Activated T-helper 9 cell treated with anti-CD3 and anti-CD28 coated beads, Interleukin-2, amount 50 U/mL, for 16 hours (primary cell): ENCODE data around the gene MPHOSPH9.
"Not testable (repeated sequence)": the region's sequence is repeated elsewhere in the genome, so short reads cannot be mapped to it uniquely, and the experiment has no call there.

ENCODE experiments used
- DNase-seq: peaks from one replicate; pipeline ENCODE4 v3.0.0-alpha.2; 2020; ENCODE audit warnings: low read depth

MPHOSPH9 gene

DNA sequence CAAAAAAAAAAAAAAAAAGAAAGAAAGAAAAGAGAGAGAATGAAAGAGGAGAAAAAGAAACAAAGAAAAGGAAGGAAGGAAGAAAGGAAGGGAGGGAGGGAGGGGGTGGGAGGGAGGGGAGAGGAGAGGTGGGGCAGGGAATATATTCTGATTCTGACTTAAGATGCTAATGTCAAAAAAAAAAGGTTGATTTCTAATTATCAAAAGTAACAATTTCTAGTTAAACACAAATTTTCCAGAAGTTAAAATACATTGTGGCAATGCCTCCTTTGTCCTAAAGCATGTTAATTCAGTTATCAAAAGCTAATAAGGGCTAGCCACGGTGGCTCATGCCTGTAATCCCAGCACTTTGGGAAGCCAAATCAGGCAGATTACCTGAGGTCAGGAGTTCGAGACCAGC, 7.5 kb downstream of the MPHOSPH9 start:
- DNase-seq: no peak

DNA sequence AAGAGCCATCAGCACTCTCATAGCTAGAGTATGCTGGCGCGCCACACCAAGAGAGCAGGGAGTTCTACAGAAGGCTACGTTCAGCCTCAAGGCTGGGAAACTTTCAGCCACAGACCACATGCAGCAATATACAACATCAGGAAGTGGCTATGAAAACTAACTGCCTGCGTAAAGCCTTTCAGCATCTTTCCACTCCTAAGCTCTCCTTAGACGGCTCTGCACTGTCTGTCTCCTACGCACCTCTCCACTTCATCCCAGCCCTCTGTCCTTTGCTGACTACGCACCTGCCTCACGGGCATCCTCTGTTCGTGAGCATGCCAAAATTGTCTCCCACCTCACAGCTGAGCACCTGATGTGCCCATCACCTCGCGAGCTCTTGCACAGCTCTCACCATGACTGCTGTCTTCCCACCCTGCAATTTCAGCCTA, 9.7 kb downstream of the MPHOSPH9 start:
- peak; percentile 8 for DNase-seq

DNA sequence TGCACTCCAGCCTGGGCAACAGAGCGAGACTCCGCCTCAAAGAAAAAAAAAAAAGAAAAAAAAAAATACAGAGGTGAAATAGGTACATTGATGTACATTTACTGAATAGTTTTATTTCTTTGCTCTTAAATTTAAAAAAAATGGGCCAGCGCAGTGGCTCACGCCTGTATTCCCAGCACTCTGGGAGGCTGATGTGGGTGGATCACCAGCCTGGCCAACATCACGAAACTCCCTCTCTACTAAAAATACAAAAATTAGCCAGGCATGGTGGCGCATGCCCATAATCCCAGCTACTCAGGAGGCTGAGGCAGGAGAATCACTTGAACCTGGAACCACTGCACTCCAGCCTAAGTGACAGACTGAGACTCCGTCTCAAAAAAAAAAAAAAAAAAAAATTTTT, 25.1 kb downstream of the MPHOSPH9 start:
- not testable (repeated sequence) for DNase-seq

DNA sequence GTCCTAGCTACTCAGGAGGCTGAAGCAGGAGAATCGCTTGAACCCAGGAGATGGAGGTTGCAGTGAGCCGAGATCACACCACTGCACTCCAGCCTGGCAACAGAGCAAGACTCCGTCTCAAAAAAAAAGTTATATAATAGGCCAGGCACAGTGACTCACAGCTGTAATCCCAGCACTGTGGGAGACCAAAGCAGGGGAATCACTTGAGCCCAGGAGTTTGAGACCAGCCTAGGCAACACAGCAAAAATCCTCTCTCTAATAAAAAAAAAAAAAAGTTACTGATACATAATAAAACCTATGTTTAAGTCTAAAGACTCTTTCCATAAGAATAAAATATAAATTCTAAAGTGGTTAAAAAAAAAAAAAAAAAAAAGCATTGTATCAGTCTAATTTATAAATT, 26.1 kb downstream of the MPHOSPH9 start:
- not testable (repeated sequence) for DNase-seq

DNA sequence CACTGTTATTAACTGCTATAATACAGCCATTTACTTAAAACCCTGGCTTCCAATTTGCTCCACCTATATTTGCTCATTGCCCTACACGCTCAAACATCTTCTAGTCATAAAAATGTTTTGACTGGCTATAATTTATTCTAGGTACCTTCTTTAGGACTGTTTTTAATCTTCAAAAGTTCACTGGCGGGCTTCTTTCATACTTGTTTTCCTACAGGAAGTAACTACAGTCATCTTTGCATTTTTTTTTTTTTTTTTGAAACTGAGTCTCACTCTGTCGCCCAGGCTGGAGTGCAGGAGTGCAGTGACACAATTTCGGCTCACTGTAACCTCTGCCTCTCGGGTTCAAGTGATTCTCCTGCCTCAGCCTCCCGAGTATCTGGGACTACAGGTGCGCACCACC, 32.5 kb downstream of the MPHOSPH9 start:
- no peak for DNase-seq

DNA sequence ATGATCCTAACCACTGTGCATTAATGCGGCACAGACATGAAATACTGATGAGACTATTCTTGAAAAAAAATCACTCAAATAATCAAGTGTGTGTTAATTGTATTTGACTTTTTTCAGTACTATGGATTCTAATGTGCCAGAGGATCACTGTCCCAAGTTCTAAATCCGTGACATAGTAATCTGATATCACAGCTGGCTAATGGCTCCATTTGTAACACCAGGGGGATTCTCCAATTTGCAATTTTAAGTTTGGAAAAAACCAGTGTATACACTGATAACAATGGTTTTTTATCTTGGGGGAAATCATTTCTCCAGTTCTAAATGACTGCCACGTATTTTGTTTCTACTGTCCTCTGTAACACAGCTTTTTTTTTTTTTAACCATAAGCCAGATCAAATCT, 33.0 kb downstream of the MPHOSPH9 start:
- no peak for DNase-seq

DNA sequence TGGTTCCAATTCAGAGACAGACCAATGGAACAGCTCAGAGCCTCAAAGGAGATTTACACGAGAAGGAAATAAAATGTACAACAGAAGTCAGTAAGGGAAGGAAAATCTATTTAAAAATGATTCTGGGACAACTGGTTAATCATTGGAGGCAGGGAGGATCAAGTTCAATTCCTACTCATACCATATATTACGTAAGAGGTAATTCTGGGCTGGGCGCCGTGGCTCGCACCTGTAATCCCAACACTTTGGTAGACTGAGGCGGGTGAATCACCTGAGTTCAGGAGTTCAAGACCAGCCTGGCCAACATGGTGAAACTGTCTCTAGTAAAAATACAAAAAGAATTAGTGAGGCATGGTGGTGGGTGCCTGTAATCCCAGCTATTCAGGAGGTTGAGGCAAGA, 45.3 kb downstream of the MPHOSPH9 start:
- DNase-seq: no peak

DNA sequence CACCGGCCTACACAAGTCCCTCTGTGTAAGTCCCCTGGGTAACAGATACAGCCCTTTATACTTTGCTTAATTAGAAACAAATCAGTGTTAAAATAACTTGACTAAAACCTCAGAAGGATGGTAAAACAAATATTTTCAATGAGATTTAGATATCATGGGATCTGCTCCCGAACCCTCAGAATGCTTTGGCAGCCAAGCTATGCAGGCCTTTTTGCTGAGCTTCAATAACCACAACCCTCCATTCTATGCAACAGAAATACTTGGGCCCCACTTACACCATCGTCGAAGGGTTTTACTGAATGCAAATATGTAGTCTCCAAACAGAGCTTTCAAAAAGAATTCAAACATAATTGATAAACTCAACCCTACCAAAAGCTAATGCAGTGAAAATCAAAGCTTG, 52.8 kb downstream of the MPHOSPH9 start:
- no peak for DNase-seq

DNA sequence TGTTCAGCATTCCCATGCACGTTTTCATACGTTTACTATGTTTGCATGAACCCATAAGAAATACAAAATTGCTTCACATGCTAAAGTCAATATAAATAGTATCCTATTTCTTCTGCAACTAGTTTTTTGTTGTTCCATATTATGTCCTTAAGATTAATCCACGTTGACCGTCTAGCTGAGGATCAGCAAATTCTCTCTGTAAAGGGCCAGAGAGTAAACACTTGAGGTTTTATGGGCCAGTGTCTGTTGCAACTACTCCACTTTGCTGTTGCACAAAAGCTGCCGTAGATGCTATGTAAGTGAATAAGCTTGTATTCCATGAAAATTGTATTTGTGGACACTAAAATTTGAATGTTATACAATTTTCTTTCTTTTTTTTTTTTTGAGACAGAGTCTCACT, 61.0 kb downstream of the MPHOSPH9 start:
- no peak for DNase-seq

DNA sequence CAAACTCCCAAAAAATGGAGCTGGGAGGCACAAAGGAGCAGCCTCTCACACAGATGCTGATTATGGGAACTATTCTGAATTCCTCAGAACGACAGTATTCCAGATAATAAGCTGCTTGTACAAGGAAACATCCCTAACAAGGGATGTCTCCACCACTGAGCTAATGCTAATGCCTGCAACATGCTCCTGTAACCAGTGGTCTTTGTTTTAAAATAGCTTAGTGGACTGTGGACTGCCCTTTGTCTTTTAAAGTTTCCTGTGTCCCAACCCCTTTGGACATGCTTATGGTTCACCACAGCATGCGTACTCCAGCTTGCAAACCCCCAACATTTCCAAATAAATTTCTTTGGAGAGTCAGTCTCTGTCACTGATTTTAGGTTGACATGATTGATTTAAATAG, 65.6 kb downstream of the MPHOSPH9 start:
- DNase-seq: no peak

DNA sequence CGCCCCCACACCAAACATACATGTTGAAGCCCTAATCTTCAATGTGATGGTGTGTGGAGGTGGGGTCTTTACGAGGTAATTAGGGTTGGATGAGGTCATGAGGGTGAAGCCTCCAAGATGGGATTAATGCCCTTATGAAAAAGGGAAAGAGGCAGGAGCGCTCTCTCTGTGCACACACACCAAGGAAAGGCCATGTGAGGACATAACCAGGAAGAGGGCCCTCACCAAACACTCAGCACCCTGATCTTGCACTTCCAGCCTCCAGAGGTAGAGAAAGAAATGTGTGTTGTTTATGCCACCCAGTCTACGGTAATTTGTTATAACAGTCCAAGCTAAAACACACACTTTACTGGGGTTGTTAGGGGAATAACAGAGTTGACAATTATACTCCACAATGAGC, 67.4 kb downstream of the MPHOSPH9 start:
- DNase-seq: no peak

DNA sequence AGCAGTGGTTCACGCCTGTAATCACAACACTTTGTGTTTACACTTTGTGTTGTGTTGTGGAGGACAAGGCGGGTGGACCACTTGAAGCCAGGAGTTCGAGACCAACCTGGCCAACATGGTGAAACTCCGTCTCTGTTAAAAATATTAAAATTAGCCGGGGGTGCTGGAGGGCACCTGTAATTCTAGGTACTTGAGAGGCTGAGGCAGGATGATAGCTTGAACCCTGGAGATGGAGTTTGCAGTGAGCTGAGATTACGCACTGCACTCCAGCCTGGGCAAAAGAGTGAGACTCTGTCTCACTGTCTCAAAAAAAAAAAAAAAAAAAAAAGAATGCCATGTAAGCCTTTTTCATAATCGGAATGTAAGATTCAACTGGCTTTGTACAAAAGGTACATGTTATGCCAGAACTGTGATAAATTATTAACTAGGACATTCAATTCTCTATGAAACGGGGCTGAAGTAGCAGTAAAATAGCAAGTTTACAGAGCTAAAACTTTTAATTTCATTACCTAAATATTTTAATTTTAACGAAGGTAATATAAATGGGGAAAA, 68.2 kb downstream of the MPHOSPH9 start:
- DNase-seq: no peak

DNA sequence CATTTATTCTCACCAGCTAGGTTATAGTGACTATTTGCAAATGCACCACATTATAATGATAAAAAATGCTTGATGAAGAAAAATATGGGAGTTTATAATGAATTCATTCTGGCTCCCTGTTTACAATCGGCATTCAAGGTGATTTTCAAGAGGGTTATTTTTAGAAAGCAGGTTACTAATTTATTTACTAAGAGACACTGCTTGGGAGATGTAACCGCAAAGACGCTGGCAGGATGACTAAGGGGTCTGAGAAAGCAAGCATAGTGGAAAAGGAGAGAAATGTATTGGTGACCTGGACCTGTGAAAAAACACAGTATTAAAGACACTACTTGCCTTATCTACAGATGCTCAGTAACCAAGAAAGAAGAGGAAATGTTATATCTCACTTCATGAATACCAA, 68.7 kb downstream of the MPHOSPH9 start:
- DNase-seq: no peak

DNA sequence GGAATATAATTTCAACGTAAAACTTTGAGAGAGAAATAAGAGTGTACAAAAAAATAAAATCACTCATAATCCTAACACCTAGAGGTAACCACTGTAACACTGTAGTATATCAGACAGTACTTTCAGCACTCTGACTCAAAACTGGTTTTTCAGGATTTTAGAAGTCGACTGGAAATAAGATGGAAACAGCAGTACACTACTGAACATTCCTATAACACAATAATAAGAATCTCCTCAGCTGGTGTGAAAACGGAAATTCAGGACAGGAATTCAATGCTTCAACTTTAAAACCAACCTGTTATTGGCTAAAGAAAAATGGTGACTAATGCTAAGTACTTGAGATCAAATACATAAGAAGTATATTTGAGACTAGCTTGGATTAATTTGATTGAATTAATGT, 69.7 kb downstream of the MPHOSPH9 start:
- no peak for DNase-seq

DNA sequence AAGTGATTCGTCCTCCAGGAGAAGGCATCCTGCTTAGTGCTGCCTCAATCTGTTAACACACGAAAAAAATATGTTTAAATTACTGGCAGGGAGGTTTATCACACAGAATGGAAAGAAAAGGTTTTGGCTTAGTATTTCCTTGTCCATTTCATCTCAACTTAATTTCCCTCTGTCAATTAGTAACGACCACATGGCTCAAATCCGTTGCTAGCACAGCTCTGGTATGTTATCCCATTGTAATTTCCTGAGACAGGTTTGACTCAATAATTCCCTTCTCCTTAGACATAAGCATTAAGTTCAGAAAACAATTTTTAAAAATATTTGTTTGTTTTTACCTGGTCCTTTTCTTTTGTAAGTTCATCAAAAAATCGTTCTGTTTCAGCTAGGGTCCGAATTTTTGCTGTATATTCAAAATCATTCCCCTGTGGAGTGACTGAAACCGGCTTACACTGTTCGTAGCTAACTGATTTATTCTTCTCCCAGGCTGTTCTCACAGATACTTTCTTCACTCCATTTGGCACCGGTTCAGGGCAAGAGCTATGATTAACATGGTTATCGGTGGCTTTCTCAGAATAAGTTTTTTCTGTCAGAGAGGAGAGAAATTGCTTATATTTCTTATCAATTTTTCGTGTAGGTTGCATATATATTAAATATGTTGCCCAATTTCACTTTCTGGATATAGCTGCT, 72.0 kb downstream of the MPHOSPH9 start:
- no peak for DNase-seq

DNA sequence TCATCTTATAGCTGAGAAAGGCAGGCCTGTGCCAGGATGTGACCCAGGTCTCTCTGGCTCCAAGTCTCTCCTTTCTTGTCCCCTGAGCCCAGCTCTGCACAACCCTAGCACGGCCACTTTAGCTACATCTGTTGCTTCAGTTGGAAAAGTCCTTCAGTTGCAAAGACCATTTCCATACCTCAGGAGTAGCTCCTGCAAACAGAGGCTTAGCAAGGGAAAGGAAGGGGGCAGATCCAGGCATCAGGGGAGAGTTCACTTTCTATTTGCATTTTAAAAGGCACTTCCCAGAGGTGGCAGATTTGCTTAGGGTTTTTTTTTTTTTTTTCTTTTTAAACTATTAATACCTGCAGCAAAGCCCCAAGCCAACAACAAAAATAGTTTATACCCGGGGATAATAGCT, 79.0 kb downstream of the MPHOSPH9 start:
- DNase-seq: no peak

DNA sequence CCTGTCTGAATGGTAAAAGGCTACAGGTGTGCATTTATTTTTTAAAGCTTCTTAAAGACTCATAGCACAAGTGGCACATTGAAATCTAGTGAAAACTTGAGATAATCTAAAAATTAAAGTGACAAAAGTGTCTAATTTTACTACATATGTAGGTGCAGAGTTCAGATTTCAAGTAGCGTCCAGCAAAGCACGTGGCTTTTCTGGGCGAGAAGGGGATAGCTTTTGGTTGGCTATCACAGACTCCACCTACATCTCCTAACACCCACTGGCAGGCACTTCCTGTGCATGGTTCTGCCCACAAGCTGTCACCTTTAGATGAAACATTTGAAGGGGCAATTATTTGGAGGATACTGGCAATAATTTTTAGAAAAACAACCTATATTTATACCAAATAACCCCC, 80.1 kb downstream of the MPHOSPH9 start:
- no peak for DNase-seq

DNA sequence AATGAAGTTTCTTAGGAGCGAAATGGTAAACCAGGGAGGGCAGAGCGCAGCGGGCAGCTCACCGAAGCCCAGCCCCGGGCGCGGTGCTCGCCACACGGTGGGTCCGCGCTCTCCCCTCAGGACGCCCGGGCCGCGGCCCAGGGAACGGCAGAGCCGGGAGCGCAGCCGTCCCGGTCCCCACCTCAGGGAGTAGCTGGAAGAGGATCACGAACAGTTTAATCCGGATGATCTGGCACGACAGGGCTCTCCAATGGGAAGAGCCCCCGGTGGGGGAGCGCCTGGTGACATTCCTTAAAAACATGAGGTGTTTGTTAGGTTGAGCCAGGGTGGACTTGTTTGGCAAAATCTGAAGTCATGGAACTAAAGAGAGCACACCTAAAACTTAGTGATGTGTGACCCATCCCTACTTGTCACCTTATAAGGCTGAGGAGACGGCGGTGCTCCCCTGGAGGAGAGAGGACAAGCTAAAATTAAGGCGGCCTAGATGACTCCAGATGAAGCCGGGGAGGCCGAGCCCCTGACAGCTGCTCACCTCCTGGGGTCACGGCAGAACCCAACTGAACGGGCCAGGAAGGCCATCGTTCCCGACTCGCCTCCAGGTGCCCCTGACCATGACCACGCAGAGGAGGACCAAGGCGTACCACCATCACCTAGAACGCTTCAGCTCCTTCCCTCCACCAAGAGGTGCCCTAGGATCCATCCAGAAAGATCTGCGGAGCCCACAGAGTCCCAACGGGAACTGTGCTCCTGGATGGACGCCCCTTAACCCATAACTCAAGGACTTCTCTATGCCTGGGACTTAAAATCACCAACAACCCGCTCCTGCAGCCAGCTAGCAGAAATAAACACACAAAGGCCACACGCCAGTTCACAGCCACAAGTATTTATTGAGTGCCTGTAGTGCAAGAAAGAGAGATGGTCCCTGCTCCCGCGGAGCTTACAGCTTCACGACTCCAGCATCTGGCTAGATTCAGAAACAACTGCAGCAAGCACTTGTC, 81.2 kb downstream of the MPHOSPH9 start:
- DNase-seq: no peak

DNA sequence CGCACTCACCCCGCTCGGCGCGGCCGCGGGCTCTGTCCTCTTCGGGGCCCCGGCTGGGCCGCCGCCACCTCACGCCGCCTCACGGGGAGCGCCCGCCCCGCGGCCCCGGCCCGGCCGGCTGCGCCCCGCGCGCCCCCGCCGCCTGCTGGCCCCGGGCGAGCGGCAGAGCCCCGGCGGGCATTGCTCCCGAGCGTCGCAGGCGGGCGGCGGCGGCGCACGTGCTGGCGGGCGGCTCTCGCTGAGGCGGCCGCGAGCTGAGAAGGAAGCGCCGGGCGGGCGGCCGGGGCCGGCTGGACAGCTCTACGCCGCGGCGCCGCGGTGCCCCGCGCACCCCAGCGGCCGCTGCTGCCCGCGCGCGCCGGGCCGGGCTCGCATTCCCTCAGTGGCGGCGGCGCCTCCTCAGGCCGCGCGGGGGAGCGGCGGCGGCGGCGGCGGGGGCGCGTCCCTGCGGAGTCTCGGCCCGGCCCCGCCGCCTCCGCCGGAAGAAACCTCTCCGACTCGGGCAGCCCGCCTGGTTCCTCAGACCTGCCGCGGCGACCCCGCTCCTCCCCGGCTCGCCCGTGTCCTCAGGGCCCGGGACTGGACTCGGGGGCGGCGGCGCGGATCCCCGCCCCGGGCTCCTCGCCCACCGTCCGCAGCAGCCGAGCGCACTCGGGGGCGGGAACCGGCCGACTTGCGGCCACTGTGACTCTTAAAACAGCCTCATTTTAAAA, 82.0 kb downstream of the MPHOSPH9 start, which contains the start of gene PITPNM2:
Gene PITPNM2 (minus strand): TSS at position 347 of the 713 bp plus-strand sequence. CDS start 116,500 bp downstream, outside the sequence.
- DNase-seq: peak; percentile 39

DNA sequence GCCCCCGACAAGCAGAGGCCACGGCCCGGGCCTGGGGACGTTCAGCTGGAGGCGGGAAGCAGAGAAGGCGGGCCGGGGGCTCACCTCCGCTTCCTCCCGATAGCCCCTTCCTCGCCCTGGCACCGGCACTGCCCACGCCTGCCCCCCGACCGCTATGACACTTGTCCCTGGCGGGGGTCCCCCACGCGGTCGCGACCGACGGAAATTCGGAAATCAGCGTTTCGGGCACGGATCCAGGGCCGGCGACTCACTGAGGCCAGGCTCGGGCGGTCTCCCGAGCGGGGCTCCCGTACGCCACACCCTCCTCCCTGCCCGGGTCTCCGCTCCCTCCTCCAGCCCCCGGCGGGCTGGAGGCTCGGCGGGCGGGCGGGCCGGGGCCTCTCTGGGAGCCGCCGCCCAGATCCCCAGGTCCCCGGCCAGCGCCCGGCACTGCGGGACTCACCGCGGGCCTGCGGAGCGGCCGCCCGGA, 82.6 kb downstream of the MPHOSPH9 start:
- peak; percentile 12 for DNase-seq

DNA sequence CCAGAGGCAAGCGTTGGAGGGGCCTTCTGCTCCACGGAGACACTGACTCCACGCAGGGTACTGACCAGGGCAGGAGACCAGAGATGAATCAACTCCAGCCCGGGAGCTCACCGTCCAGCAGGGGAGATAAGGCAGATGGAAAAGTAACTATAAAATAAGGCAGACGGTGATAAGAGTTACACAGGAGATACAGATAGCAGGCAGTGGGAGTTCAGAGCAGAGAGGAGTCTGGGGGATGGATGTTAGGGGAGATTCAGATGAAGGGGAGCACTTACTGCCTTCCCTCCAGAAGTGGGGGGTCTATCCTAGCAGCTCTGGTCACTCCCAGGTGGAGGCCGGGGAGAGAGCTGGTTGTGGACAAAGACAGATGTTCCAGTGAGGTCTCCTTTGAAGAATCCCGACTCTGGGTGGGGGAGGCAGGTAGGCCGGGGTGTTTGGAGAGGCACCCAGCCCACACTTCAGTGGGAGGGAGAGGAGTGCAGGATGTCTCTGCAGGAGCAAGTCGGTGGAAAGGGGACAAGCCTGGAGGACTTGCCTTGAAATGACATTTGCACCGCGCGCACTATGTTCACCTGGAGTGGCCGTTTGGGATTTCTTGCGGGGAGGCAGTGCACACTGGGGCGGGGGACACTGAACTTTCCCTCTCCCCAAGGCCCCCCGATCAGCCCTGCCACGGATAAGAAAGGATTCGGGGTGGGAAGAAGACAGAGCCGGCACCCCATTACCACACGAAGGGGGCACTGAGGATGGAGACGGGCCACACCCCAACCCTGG, 83.3 kb downstream of the MPHOSPH9 start:
- no peak for DNase-seq
